Liver (tissue), 9 donors: ENCODE measurements around the gene CAPN7. TPM values are rescaled to one million over a fixed set of nuclear protein-coding genes. Genes with fewer than 3 reads are reported as not detected.

Experiments used
- DNase-seq: peaks from one replicate; pipeline ENCODE4 v3.0.0-alpha.2; 2017; ENCODE audit warnings: low spot score
- H3K27ac ChIP-seq, 2 donors: one replicate each; pipeline ENCODE4 v1.7.0; 2013; ENCODE audit warnings: inconsistent platforms in 2 of 2, low read length in 2 of 2, control low read depth in 1 of 2, low read depth in 1 of 2, mild to moderate bottlenecking in 1 of 2
- H3K27me3 ChIP-seq, 4 donors: one replicate each; pipeline versions ENCODE4 v1.6.1 to v1.7.0; 2013; ENCODE audit warnings: low read length in 3 of 4, inconsistent platforms in 1 of 4, mild to moderate bottlenecking in 1 of 4, moderate library complexity in 1 of 4; ENCODE audit not compliant: control insufficient read depth in 4 of 4, insufficient read depth in 4 of 4
- H3K36me3 ChIP-seq, 4 donors: one replicate each; pipeline versions ENCODE4 v1.6.1 to v1.7.0; 2013; ENCODE audit warnings: low read length in 3 of 4, mild to moderate bottlenecking in 3 of 4, low read depth in 1 of 4, moderate library complexity in 1 of 4; ENCODE audit not compliant: control insufficient read depth in 4 of 4, insufficient read depth in 3 of 4
- H3K4me1 ChIP-seq, 4 donors: one replicate each; pipeline versions ENCODE4 v1.6.1 to v1.7.0; 2013; ENCODE audit warnings: low read length in 3 of 4, mild to moderate bottlenecking in 3 of 4, moderate library complexity in 1 of 4; ENCODE audit not compliant: control insufficient read depth in 4 of 4, insufficient read depth in 4 of 4
- H3K4me3 ChIP-seq, 3 donors: one replicate each; pipeline versions ENCODE4 v1.6.1 to v1.7.0; 2013; ENCODE audit warnings: low read length in 3 of 3, control low read depth in 1 of 3, low read depth in 1 of 3, mild to moderate bottlenecking in 1 of 3
- H3K9ac ChIP-seq, 2 donors: one replicate each; pipeline ENCODE4 v1.7.0; 2013; ENCODE audit warnings: low read length in 2 of 2, mild to moderate bottlenecking in 2 of 2, moderate library complexity in 2 of 2, control low read depth in 1 of 2, low read depth in 1 of 2
- H3K9me3 ChIP-seq, 4 donors: one replicate each; pipeline versions ENCODE4 v1.6.1 to v1.7.0; 2013; ENCODE audit warnings: low read length in 3 of 4; ENCODE audit not compliant: control insufficient read depth in 4 of 4
- ATF3 ChIP-seq: IDR thresholded peaks from 2 replicates; pipeline ENCODE4 v1.6.1; 2016; ENCODE audit warnings: antibody characterized with exemption
- CTCF ChIP-seq: fragments of 150-350 bp; IDR thresholded peaks from 2 replicates; pipeline ENCODE4 v1.5.1; 2017; ENCODE audit warnings: improper control_type of control experiment, low read depth, low read length; ENCODE audit not compliant: missing input control
- FOXA1 ChIP-seq: IDR thresholded peaks from 2 replicates; pipeline ENCODE4 v1.6.1; 2016; ENCODE audit warnings: antibody characterized with exemption
- HNF4A ChIP-seq, 2 donors: conservative IDR thresholded peaks; 2 replicates each; pipeline ENCODE4 v1.6.1; 2016; ENCODE audit warnings: antibody characterized with exemption in 2 of 2, mild to moderate bottlenecking in 2 of 2
- HNF4G ChIP-seq: IDR thresholded peaks from 2 replicates; pipeline ENCODE4 v1.6.1; 2016; ENCODE audit warnings: antibody characterized with exemption
- JUND ChIP-seq, 2 donors: IDR thresholded peaks; 2 replicates each; pipeline ENCODE4 v1.6.1; 2016; ENCODE audit warnings: antibody characterized with exemption in 2 of 2
- RAD21 ChIP-seq, 2 donors: IDR thresholded peaks; 2 replicates each; pipeline ENCODE4 v1.6.1; 2016; ENCODE audit warnings: antibody characterized with exemption in 2 of 2, mild to moderate bottlenecking in 2 of 2
- REST ChIP-seq: IDR thresholded peaks from 2 replicates; pipeline ENCODE4 v1.6.1; 2016; ENCODE audit warnings: antibody characterized with exemption, mild to moderate bottlenecking
- RXRA ChIP-seq, 2 donors: IDR thresholded peaks; 2 replicates each; pipeline ENCODE4 v1.6.1; 2017 to 2018; ENCODE audit warnings: antibody characterized with exemption in 2 of 2, mild to moderate bottlenecking in 1 of 2
- SP1 ChIP-seq: IDR thresholded peaks from 2 replicates; pipeline ENCODE4 v1.6.1; 2018; ENCODE audit warnings: antibody characterized with exemption, mild to moderate bottlenecking
- TAF1 ChIP-seq: conservative IDR thresholded peaks from 2 replicates; pipeline ENCODE4 v1.6.1; 2016; ENCODE audit warnings: antibody characterized with exemption, mild to moderate bottlenecking
- YY1 ChIP-seq: IDR thresholded peaks from 2 replicates; pipeline ENCODE4 v1.6.1; 2016; ENCODE audit warnings: antibody characterized with exemption, mild to moderate bottlenecking
- ZBTB33 ChIP-seq: IDR thresholded peaks from 2 replicates; pipeline ENCODE4 v1.6.1; 2016; ENCODE audit warnings: antibody characterized with exemption
- WGBS: extraction: QIAGEN DNeasy Blood & Tissue Kit; methylation state at CpG from one replicate; pipeline ENCODE4 v1.1.7; 2013; 5-methylcytosine and 5-hydroxymethylcytosine counted together
- polyA plus RNA-seq, 2 donors: library from polyadenylated mRNA; stranded (reverse) in 1 of 2; unstranded in 1 of 2; fragments of 200-250 nt in 1 of 2; fragments of >200 nt in 1 of 2; fragmentation: Nextera tagmentation in 1 of 2; extraction: Ambion mirVana in 1 of 2; gene quantifications; one replicate each; pipeline versions ENCODE4 v1.2.1 to v1.2.3, GENCODE V29; 2013 to 2015
- total RNA-seq, 2 donors: library from RNA; depleted of rRNA; stranded (reverse); fragments of >200 nt; gene quantifications; one replicate each; pipeline ENCODE4 v1.2.3, GENCODE V29; 2014
- donor health status: healthy.
- donor health status: healthy.
- donor health status: healthy.
- donor health status: healthy.
- donor health status: healthy.

CAPN7 gene
- total and polyA plus RNA-seq, 4 donors = 9.5 to 41.9 (median 17.9) TPM

- H3K4me3 ChIP-seq = no peak overlapping the region
- no peak overlapping the region for H3K27ac ChIP-seq
- no peaks in the 10 kb centered on the region for H3K9me3 ChIP-seq
- TF ChIP-seq YY1 (no peak), FOXA1 (no peak), ATF3 (no peak), CTCF (peak; percentile 22), RAD21 (IDR thresholded peaks at IDR 0.05) (peak; percentile 55 to 58), ZBTB33 (no peak), JUND (IDR thresholded peaks at IDR 0.05) (no peak), REST (no peak)
- H3K27me3 ChIP-seq = no peaks in the 10 kb centered on the region
- H3K4me1 ChIP-seq = no peaks in the 10 kb centered on the region
- 90% methylated on average over 1 of the region's 1 CpG for WGBS
- no peak for DNase-seq
- H3K36me3 ChIP-seq = peaks cover 3 to 62% (median 41%) of the 10 kb centered on the region in 4 donors
- H3K9ac ChIP-seq = no peak overlapping the region
These were observed 35.3 kb downstream of the CAPN7 start for GRCh38 chr3:15241341-15241740.

- Histone ChIP-seq H3K9ac (no peak overlapping the region), H3K27me3 (no peaks in the 10 kb centered on the region), H3K4me1 (no peaks in the 10 kb centered on the region), H3K36me3 (peaks cover 3 to 70% (median 53%) of the 10 kb centered on the region in 4 donors), H3K27ac (no peak overlapping the region), H3K9me3 (no peaks in the 10 kb centered on the region), H3K4me3 (no peak overlapping the region)
- DNase-seq = no peak
- WGBS = 77% methylated on average over 5 of the region's 5 CpGs
- TF ChIP-seq ATF3 = no peak
- TF ChIP-seq ZBTB33 = no peak
- no peak for TF ChIP-seq SP1
- TF ChIP-seq YY1 = no peak
- no peak for TF ChIP-seq TAF1
- no peak for TF ChIP-seq HNF4A (conservative IDR thresholded peaks at IDR 0.05)
- no peak for TF ChIP-seq HNF4G
- TF ChIP-seq CTCF = no peak
- no peak for TF ChIP-seq RXRA (IDR thresholded peaks at IDR 0.05)
- TF ChIP-seq RAD21 (IDR thresholded peaks at IDR 0.05) = no peak
- no peak for TF ChIP-seq JUND (IDR thresholded peaks at IDR 0.05)
These were observed 37.9 kb downstream of the CAPN7 start for GRCh38 chr3:15243822-15244482.
